ENCODE measurements around the gene DNAI1. TPM values are rescaled to one million over a fixed set of nuclear protein-coding genes. Genes with fewer than 3 reads are reported as not detected.
A peak's percentile ranks its signal among the peaks of the same experiment; 100 is the strongest.

Gene DNAI1
- polyA plus RNA-seq, 2 of the 4 experiments (the other 2 are of a cell fraction) = 0.27 to 0.40 TPM

DNA sequence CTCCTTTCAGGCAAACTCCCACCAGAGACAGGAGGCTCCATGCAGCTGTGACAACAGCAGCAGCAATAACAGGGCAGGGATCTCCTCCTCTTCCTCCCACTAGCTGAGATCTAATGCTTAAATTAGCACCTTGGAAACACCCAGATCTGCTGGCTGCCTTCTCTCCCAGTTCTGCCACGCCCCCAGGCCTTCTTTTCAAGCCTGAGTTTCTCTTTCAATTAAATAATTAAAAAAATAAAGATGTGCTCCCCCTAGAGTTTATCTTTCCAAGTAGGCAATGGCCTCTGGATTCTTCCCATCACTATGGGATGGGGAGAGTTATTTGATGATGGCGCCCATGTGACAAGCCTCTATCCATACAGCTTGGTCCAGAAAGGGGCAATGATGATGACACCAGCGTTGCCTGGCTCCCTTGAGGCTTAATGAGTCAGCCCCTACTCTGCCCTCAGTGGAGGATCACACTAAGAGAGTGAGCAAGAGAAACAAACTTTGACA, 4.0 kb upstream of the DNAI1 start (continued):
- TF ChIP-seq FOSL2 (IDR thresholded peaks at IDR 0.05) = no peak
- TF ChIP-seq FOSL2 (CRISPR knock-in tag; IDR thresholded peaks at IDR 0.05) = peak; percentile 45; the same call in 1 of the 2 replicates

- ATAC-seq (no peak), DNase-seq (ENCODE audit: low read depth in 1 of 2, low spot score in 1 of 2) (no peak), FAIRE-seq (no peak)
- CTCF ChIA-PET = interaction anchor here (0.8 to 9.5 kb wide), 10 partner anchors 11 to 149 kb away, joined by 3 to 70 read pairs (median 7); no protein-coding TSS in a partner anchor
- no peak overlapping the region for H3K4me3 ChIP-seq
- no peak overlapping the region for H3K27ac ChIP-seq
- POLR2A ChIA-PET = no interaction called here
- 91% methylated on average over 1 of the region's 1 CpG for WGBS (ENCODE audit: missing lambda C conversion rate)
- H3K4me2 ChIP-seq = peak overlapping the region; percentile 81; the same call in 1 of the 3 replicates
- H3K4me1 ChIP-seq = peaks cover 17% of the 10 kb centered on the region; the same call in 2 of the 3 replicates
- no peaks in the 10 kb centered on the region for H3K9me3 ChIP-seq
- no peak for TF ChIP-seq KDM1A (IDR thresholded peaks at IDR 0.05; ENCODE audit: low read depth)
- no peak for TF ChIP-seq PHF8 (IDR thresholded peaks at IDR 0.05; ENCODE audit: borderline replicate concordance, low read depth)
- no peak for TF ChIP-seq RNF2 (IDR thresholded peaks at IDR 0.05; ENCODE audit: borderline replicate concordance, low read depth)
- no peak for TF ChIP-seq RFX5 (IDR thresholded peaks at IDR 0.05)
- TF ChIP-seq JUN (IDR thresholded peaks at IDR 0.05) = no peak
- TF ChIP-seq CHD4 (IDR thresholded peaks at IDR 0.05; ENCODE audit: borderline replicate concordance) = no peak
- no peak for TF ChIP-seq CTCF (IDR thresholded peaks at IDR 0.05)
- no peak for TF ChIP-seq ZSCAN20 (CRISPR knock-in tag; IDR thresholded peaks at IDR 0.05)
- TF ChIP-seq FOSL2 (IDR thresholded peaks at IDR 0.05) = no peak
- TF ChIP-seq FOSL2 (CRISPR knock-in tag; IDR thresholded peaks at IDR 0.05) = no peak
- TF ChIP-seq POLR2A (IDR thresholded peaks at IDR 0.05; ENCODE audit: low read length) = no peak
- TF ChIP-seq, protein P1, sequence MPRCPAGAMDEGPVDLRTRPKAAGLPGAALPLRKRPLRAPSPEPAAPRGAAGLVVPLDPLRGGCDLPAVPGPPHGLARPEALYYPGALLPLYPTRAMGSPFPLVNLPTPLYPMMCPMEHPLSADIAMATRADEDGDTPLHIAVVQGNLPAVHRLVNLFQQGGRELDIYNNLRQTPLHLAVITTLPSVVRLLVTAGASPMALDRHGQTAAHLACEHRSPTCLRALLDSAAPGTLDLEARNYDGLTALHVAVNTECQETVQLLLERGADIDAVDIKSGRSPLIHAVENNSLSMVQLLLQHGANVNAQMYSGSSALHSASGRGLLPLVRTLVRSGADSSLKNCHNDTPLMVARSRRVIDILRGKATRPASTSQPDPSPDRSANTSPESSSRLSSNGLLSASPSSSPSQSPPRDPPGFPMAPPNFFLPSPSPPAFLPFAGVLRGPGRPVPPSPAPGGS (IDR thresholded peaks at IDR 0.05) = no peak
- TF ChIP-seq SREBF2 (IDR thresholded peaks at IDR 0.05) = no peak
- TF ChIP-seq CHD2 (IDR thresholded peaks at IDR 0.05; ENCODE audit: low read length, partially characterized antibody) = no peak
- TF ChIP-seq E2F6 (IDR thresholded peaks at IDR 0.05; ENCODE audit: borderline replicate concordance, low read depth) = no peak
These were observed 2.5 kb upstream of the DNAI1 start for GRCh38 chr9:34456151-34456550.

DNA sequence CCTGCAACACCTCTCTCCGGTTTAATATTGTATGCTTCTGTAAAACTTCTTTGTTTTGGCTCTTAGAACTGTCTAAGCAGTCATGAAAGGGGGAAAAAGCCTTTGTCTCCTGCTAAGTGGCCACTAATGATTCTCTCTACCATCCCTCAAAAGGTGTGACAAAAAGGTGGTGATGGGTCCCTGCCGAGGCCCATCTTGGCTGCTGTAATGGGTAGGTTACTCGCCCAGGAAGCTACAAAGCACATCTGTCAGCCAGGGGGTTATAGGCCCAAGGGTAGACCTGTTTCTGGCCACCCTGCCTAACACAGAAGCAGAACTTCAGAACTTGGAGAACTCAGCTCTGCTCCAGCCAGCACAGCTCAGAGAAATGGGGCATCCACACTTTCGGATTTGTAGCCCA, 1.9 kb upstream of the DNAI1 start:
- WGBS (ENCODE audit: missing lambda C conversion rate) = 54% methylated on average over 4 of the region's 4 CpGs
- Histone ChIP-seq H3K9me3 (no peaks in the 10 kb centered on the region), H3K27ac (peak overlapping the region; percentile 84 to 94), H3K4me1 (peaks cover 17% of the 10 kb centered on the region; the same call in 2 of the 3 replicates), H3K4me3 (peak overlapping the region; percentile 87), H3K4me2 (peak overlapping the region; percentile 81)
- ChIA-PET POLR2A (no interaction called here), CTCF (interaction anchor here (1.0 to 9.5 kb wide), 7 partner anchors 11 to 147 kb away, joined by 3 to 70 read pairs (median 16); no protein-coding TSS in a partner anchor)
- no peak for TF ChIP-seq RAD21 (conservative IDR thresholded peaks at IDR 0.05 in 1 of 2, IDR thresholded peaks at IDR 0.05 in 1 of 2)
- TF ChIP-seq RCOR1 (IDR thresholded peaks at IDR 0.05; ENCODE audit: low read depth, low read length) = no peak
- TF ChIP-seq ELK1 (IDR thresholded peaks at IDR 0.05; ENCODE audit: low read depth, low read length) = no peak
- TF ChIP-seq RARB (CRISPR knock-in tag; IDR thresholded peaks at IDR 0.05) = no peak
- no peak for TF ChIP-seq EHMT2 (IDR thresholded peaks at IDR 0.05; ENCODE audit: low read depth)
- TF ChIP-seq FOSB (CRISPR knock-in tag; IDR thresholded peaks at IDR 0.05) = no peak
- no peak for TF ChIP-seq ZFP36 (IDR thresholded peaks at IDR 0.05; ENCODE audit: borderline replicate concordance, partially characterized antibody)
- no peak for TF ChIP-seq BHLHE40 (IDR thresholded peaks at IDR 0.05; ENCODE audit: low read depth, low read length)
- TF ChIP-seq CEBPB (IDR thresholded peaks at IDR 0.05) = no peak
- ATAC-seq = no peak
- no peak for FAIRE-seq
- no peak for DNase-seq (ENCODE audit: low read depth in 1 of 2, low spot score in 1 of 2)
